Measurements from ENCODE around the gene RBM4. TPM values are rescaled to one million over a fixed set of nuclear protein-coding genes. Genes with fewer than 3 reads are reported as not detected.

RBM4 gene
- total RNA-seq, 6 experiments from 2014 or later = 130 to 147 (median 134) TPM

- H3K9me3 Mint-ChIP-seq = no peaks in the 10 kb centered on the region
- DNase-seq = peak; percentile 75
- TF ChIP-seq CTCF (IDR thresholded peaks at IDR 0.05) = no peak
- peaks cover 70% of the 10 kb centered on the region for H3K4me1 Mint-ChIP-seq (ENCODE audit: low read depth)
- H3K27ac Mint-ChIP-seq = peak overlapping the region; percentile 97
- peaks cover 10% of the 10 kb centered on the region for H3K27me3 Mint-ChIP-seq (ENCODE audit: insufficient read depth)
- peaks cover 43% of the 10 kb centered on the region for H3K36me3 Mint-ChIP-seq (ENCODE audit: low read depth)
- H3K4me3 Mint-ChIP-seq = peak overlapping the region; percentile 95
These were observed 19.4 kb upstream of the RBM4 start for GRCh38 chr11:66619080-66619554.

- no peak overlapping the region for H3K27ac Mint-ChIP-seq
- H3K4me3 Mint-ChIP-seq = no peak overlapping the region
- H3K9me3 Mint-ChIP-seq = no peaks in the 10 kb centered on the region
- no peak for TF ChIP-seq CTCF (IDR thresholded peaks at IDR 0.05)
- H3K27me3 Mint-ChIP-seq (ENCODE audit: insufficient read depth) = peaks cover 4% of the 10 kb centered on the region
- H3K36me3 Mint-ChIP-seq (ENCODE audit: low read depth) = peaks cover 41% of the 10 kb centered on the region
- DNase-seq = no peak
- peaks cover 41% of the 10 kb centered on the region for H3K4me1 Mint-ChIP-seq (ENCODE audit: low read depth)
These were observed 14.1 kb upstream of the RBM4 start for GRCh38 chr11:66624450-66624849.

- Mint-ChIP-seq H3K27ac (no peak overlapping the region), H3K9me3 (no peaks in the 10 kb centered on the region), H3K4me1 (ENCODE audit: low read depth) (peaks cover 34% of the 10 kb centered on the region), H3K36me3 (ENCODE audit: low read depth) (peaks cover 43% of the 10 kb centered on the region), H3K4me3 (no peak overlapping the region), H3K27me3 (ENCODE audit: insufficient read depth) (peaks cover 4% of the 10 kb centered on the region)
- TF ChIP-seq CTCF (IDR thresholded peaks at IDR 0.05) = no peak
- no peak for DNase-seq
These were observed 13.3 kb upstream of the RBM4 start for GRCh38 chr11:66625041-66625751.

- peaks cover 45% of the 10 kb centered on the region for H3K36me3 Mint-ChIP-seq (ENCODE audit: low read depth)
- H3K27me3 Mint-ChIP-seq (ENCODE audit: insufficient read depth) = peaks cover 4% of the 10 kb centered on the region
- H3K27ac Mint-ChIP-seq = no peak overlapping the region
- no peak for TF ChIP-seq CTCF (IDR thresholded peaks at IDR 0.05)
- peaks cover 29% of the 10 kb centered on the region for H3K4me1 Mint-ChIP-seq (ENCODE audit: low read depth)
- H3K4me3 Mint-ChIP-seq = no peak overlapping the region
- H3K9me3 Mint-ChIP-seq = no peaks in the 10 kb centered on the region
- no peak for DNase-seq
These were observed 12.8 kb upstream of the RBM4 start for GRCh38 chr11:66625752-66626149.

- Mint-ChIP-seq H3K36me3 (ENCODE audit: low read depth) (peaks cover 45% of the 10 kb centered on the region), H3K27ac (no peak overlapping the region), H3K9me3 (no peaks in the 10 kb centered on the region), H3K27me3 (ENCODE audit: insufficient read depth) (peaks cover 4% of the 10 kb centered on the region), H3K4me1 (ENCODE audit: low read depth) (peaks cover 23% of the 10 kb centered on the region), H3K4me3 (no peak overlapping the region)
- DNase-seq = no peak
- TF ChIP-seq CTCF (IDR thresholded peaks at IDR 0.05) = no peak
These were observed 12.1 kb upstream of the RBM4 start for GRCh38 chr11:66626382-66626781.
